Natural killer cell treated with Interleukin-12 subunit alpha and Interleukin-12 subunit beta and Interleukin-15 and Interleukin-18, amount 100 ng/mL, for 72 hours (primary cell): ENCODE results near the gene NLRC5. TPM values are rescaled to one million over a fixed set of nuclear protein-coding genes. Genes with fewer than 3 reads are reported as not detected.
"Not testable (repeated sequence)": the region's sequence is repeated elsewhere in the genome, so short reads cannot be mapped to it uniquely, and the experiment has no call there.

Source experiments
- ATAC-seq, 2 donors: fragments of 150-1000 bp; cut with Tn5 transposase in 1 of 2; sonication (Bioruptor Pico), chemical (Tn5 transposase) in 1 of 2; 2 replicates each; pipeline ENCODE4 v1.10.0; 2021
- DNase-seq: peaks from one replicate; pipeline ENCODE4 v3.0.0; 2022; ENCODE audit warnings: low spot score
- H3K27ac Mint-ChIP-seq, 2 donors: 1 replicate in 1 of 2; 2 replicates in 1 of 2; pipeline ENCODE4 v1.8.0; 2022; ENCODE audit warnings: mixed read lengths in 2 of 2, mild to moderate bottlenecking in 1 of 2, moderate library complexity in 1 of 2
- H3K27me3 Mint-ChIP-seq, 2 donors: 1 replicate in 1 of 2; 2 replicates in 1 of 2; pipeline ENCODE4 v1.8.0; 2022; ENCODE audit warnings: mixed read lengths in 2 of 2
- H3K36me3 Mint-ChIP-seq: one replicate; pipeline ENCODE4 v1.8.0; 2022; ENCODE audit warnings: mixed read lengths
- H3K4me1 Mint-ChIP-seq, 2 donors: 1 replicate in 1 of 2; 2 replicates in 1 of 2; pipeline ENCODE4 v1.8.0; 2022; ENCODE audit warnings: low read depth in 2 of 2, mixed read lengths in 2 of 2, mild to moderate bottlenecking in 1 of 2
- H3K4me3 Mint-ChIP-seq: one replicate; pipeline ENCODE4 v1.8.0; 2022; ENCODE audit warnings: mixed read lengths
- H3K9me3 Mint-ChIP-seq: 2 replicates; pipeline ENCODE4 v1.8.0; 2022; ENCODE audit warnings: mixed read lengths
- total RNA-seq, 2 donors: library from RNA; stranded (reverse); gene quantifications; one replicate each; pipeline ENCODE4 v1.2.3, GENCODE V29; 2022

The NLRC5 gene
- total RNA-seq, 2 donors from 2014 or later: 190 to 316 TPM

GRCh38 chr16:56967733-56968132 lies 21.6 kb upstream of the NLRC5 start:
- H3K27me3 Mint-ChIP-seq: no peaks in the 10 kb centered on the region
- no peaks in the 10 kb centered on the region for H3K9me3 Mint-ChIP-seq
- H3K4me3 Mint-ChIP-seq: no peak overlapping the region
- no peak for ATAC-seq
- no peak for DNase-seq
- no peak overlapping the region for H3K27ac Mint-ChIP-seq
- peaks cover 16 to 17% of the 10 kb centered on the region in 2 donors for H3K4me1 Mint-ChIP-seq
- no peaks in the 10 kb centered on the region for H3K36me3 Mint-ChIP-seq

GRCh38 chr16:56969769-56970168 lies 19.6 kb upstream of the NLRC5 start:
- no peak overlapping the region for H3K27ac Mint-ChIP-seq
- no peak overlapping the region for H3K4me3 Mint-ChIP-seq
- ATAC-seq (no peak), DNase-seq (no peak)
- H3K4me1 Mint-ChIP-seq: peaks cover 14 to 16% of the 10 kb centered on the region in 2 donors
- no peaks in the 10 kb centered on the region for H3K27me3 Mint-ChIP-seq
- H3K9me3 Mint-ChIP-seq: no peaks in the 10 kb centered on the region
- H3K36me3 Mint-ChIP-seq: no peaks in the 10 kb centered on the region

GRCh38 chr16:56970934-56971767 lies 18.2 kb upstream of the NLRC5 start:
- H3K4me3 Mint-ChIP-seq: no peak overlapping the region
- H3K27me3 Mint-ChIP-seq: no peaks in the 10 kb centered on the region
- H3K4me1 Mint-ChIP-seq: peaks cover 0 to 4% of the 10 kb centered on the region in 2 donors
- peak overlapping the region in 1 of 2 donors; percentile 47 for H3K27ac Mint-ChIP-seq
- peak; percentile 29 for DNase-seq
- no peaks in the 10 kb centered on the region for H3K9me3 Mint-ChIP-seq
- peak in 1 of 2 donors; percentile 7 for ATAC-seq
- H3K36me3 Mint-ChIP-seq: no peaks in the 10 kb centered on the region

- no peak overlapping the region for H3K4me3 Mint-ChIP-seq
- ATAC-seq: no peak
- DNase-seq: peak; percentile 49
- H3K9me3 Mint-ChIP-seq: no peaks in the 10 kb centered on the region
- H3K4me1 Mint-ChIP-seq: peaks cover 4% of the 10 kb centered on the region in 2 donors
- no peak overlapping the region for H3K27ac Mint-ChIP-seq
- peaks cover 0 to 5% of the 10 kb centered on the region in 2 donors for H3K27me3 Mint-ChIP-seq
- no peaks in the 10 kb centered on the region for H3K36me3 Mint-ChIP-seq
Measured at GRCh38 chr16:56971768-56972043, 17.7 kb upstream of the NLRC5 start.

GRCh38 chr16:56972403-56973293 lies 16.7 kb upstream of the NLRC5 start:
- H3K4me3 Mint-ChIP-seq: no peak overlapping the region
- H3K27me3 Mint-ChIP-seq: peaks cover 0 to 7% of the 10 kb centered on the region in 2 donors
- peaks cover 4 to 5% of the 10 kb centered on the region in 2 donors for H3K4me1 Mint-ChIP-seq
- H3K27ac Mint-ChIP-seq: no peak overlapping the region
- no peaks in the 10 kb centered on the region for H3K9me3 Mint-ChIP-seq
- no peak for ATAC-seq
- DNase-seq: peak; percentile 38
- no peaks in the 10 kb centered on the region for H3K36me3 Mint-ChIP-seq

GRCh38 chr16:56973294-56973689 lies 16.1 kb upstream of the NLRC5 start:
- H3K4me1 Mint-ChIP-seq: peaks cover 4 to 5% of the 10 kb centered on the region in 2 donors
- no peaks in the 10 kb centered on the region for H3K9me3 Mint-ChIP-seq
- peaks cover 0 to 7% of the 10 kb centered on the region in 2 donors for H3K27me3 Mint-ChIP-seq
- ATAC-seq (no peak), DNase-seq (peak; percentile 41)
- H3K4me3 Mint-ChIP-seq: no peak overlapping the region
- no peaks in the 10 kb centered on the region for H3K36me3 Mint-ChIP-seq
- H3K27ac Mint-ChIP-seq: no peak overlapping the region

GRCh38 chr16:56973899-56974298 lies 15.5 kb upstream of the NLRC5 start:
- not testable (repeated sequence) for H3K4me1 Mint-ChIP-seq, H3K9me3 Mint-ChIP-seq, H3K27ac Mint-ChIP-seq, ATAC-seq, H3K4me3 Mint-ChIP-seq, H3K27me3 Mint-ChIP-seq, H3K36me3 Mint-ChIP-seq
- DNase-seq: peak; percentile 5

- DNase-seq (peak; percentile 26), ATAC-seq (no peak)
- Mint-ChIP-seq H3K27ac (no peak overlapping the region), H3K4me3 (no peak overlapping the region), H3K36me3 (no peaks in the 10 kb centered on the region), H3K27me3 (peaks cover 0 to 7% of the 10 kb centered on the region in 2 donors), H3K4me1 (peaks cover 4 to 5% of the 10 kb centered on the region in 2 donors), H3K9me3 (no peaks in the 10 kb centered on the region)
Measured at GRCh38 chr16:56974549-56975300, 14.6 kb upstream of the NLRC5 start.

- H3K4me3 Mint-ChIP-seq: no peak overlapping the region
Measured at GRCh38 chr16:56975714-56976113, 13.6 kb upstream of the NLRC5 start.

GRCh38 chr16:56977216-56977615 lies 12.1 kb upstream of the NLRC5 start:
- Mint-ChIP-seq H3K9me3 (no peaks in the 10 kb centered on the region), H3K36me3 (no peaks in the 10 kb centered on the region), H3K27ac (no peak overlapping the region), H3K4me3 (no peak overlapping the region), H3K27me3 (peaks cover 0 to 7% of the 10 kb centered on the region in 2 donors), H3K4me1 (peaks cover 13 to 16% of the 10 kb centered on the region in 2 donors)
- peak; percentile 22 for DNase-seq
- ATAC-seq: no peak

More at GRCh38 chr16:56975714-56976113, 13.6 kb upstream of the NLRC5 start:
- Mint-ChIP-seq H3K27me3 (peaks cover 0 to 7% of the 10 kb centered on the region in 2 donors), H3K9me3 (no peaks in the 10 kb centered on the region), H3K36me3 (no peaks in the 10 kb centered on the region), H3K4me1 (peaks cover 5 to 6% of the 10 kb centered on the region in 2 donors), H3K27ac (no peak overlapping the region)
- ATAC-seq: no peak
- DNase-seq: peak; percentile 31

GRCh38 chr16:56977823-56978430 lies 11.4 kb upstream of the NLRC5 start:
- H3K36me3 Mint-ChIP-seq: no peaks in the 10 kb centered on the region
- no peak for ATAC-seq
- DNase-seq: peak; percentile 26
- peaks cover 13 to 16% of the 10 kb centered on the region in 2 donors for H3K4me1 Mint-ChIP-seq
- H3K27ac Mint-ChIP-seq: no peak overlapping the region
- H3K27me3 Mint-ChIP-seq: peaks cover 0 to 7% of the 10 kb centered on the region in 2 donors
- H3K4me3 Mint-ChIP-seq: no peak overlapping the region
- no peaks in the 10 kb centered on the region for H3K9me3 Mint-ChIP-seq

- no peak for ATAC-seq
- peaks cover 5% of the 10 kb centered on the region for H3K36me3 Mint-ChIP-seq
- peak; percentile 25 for DNase-seq
- peaks cover 16 to 21% of the 10 kb centered on the region in 2 donors for H3K4me1 Mint-ChIP-seq
- H3K9me3 Mint-ChIP-seq: no peaks in the 10 kb centered on the region
- peaks cover 0 to 7% of the 10 kb centered on the region in 2 donors for H3K27me3 Mint-ChIP-seq
- no peak overlapping the region for H3K4me3 Mint-ChIP-seq
- no peak overlapping the region for H3K27ac Mint-ChIP-seq
Measured at GRCh38 chr16:56980201-56980535, 9.2 kb upstream of the NLRC5 start.
